Activated T-helper 1 cell treated with anti-CD3 and anti-CD28 coated beads, Interleukin-2, amount 50 U/mL, for 16 hours (primary cell): ENCODE results near the gene LAMP2.
A peak's percentile ranks its signal among the peaks of the same experiment; 100 is the strongest.
"Not testable (repeated sequence)": the region's sequence is repeated elsewhere in the genome, so short reads cannot be mapped to it uniquely, and the experiment has no call there.

Source experiments
- DNase-seq, 2 donors: peaks; one replicate each; pipeline ENCODE4 v3.0.0-alpha.2; 2020; ENCODE audit warnings: low read depth in 1 of 2, low spot score in 1 of 2

Gene LAMP2

GRCh38 chrX:120468825-120469525 is at the start of gene LAMP2:
LAMP2 (minus strand) TSS chrX:120469296; CDS start chrX:120469169, 127 bp downstream.
- DNase-seq, result peak; percentile 40 to 69

GRCh38 chrX:120517936-120518335 is 48.8 kb upstream of the LAMP2 start:
- DNase-seq, result no peak

GRCh38 chrX:120514236-120514635 is 45.1 kb upstream of the LAMP2 start:
- DNase-seq, result no peak

GRCh38 chrX:120512627-120513026 is 43.5 kb upstream of the LAMP2 start:
- no peak for DNase-seq

GRCh38 chrX:120512222-120512621 is 43.1 kb upstream of the LAMP2 start:
- DNase-seq, result no peak

GRCh38 chrX:120504569-120504968 is 35.5 kb upstream of the LAMP2 start:
- no peak for DNase-seq

GRCh38 chrX:120499301-120500072 is 30.4 kb upstream of the LAMP2 start:
- no peak for DNase-seq

GRCh38 chrX:120490119-120490518 is 21.0 kb upstream of the LAMP2 start:
- DNase-seq, result not testable (repeated sequence)

- no peak for DNase-seq
These were observed 17.7 kb upstream of the LAMP2 start for GRCh38 chrX:120486786-120487185.

- peak in 1 of 2 donors; percentile 25 for DNase-seq
These were observed 16.8 kb upstream of the LAMP2 start for GRCh38 chrX:120485638-120486520.

GRCh38 chrX:120485315-120485637 is 16.2 kb upstream of the LAMP2 start:
- no peak for DNase-seq

- DNase-seq, result no peak
These were observed 8.4 kb upstream of the LAMP2 start for GRCh38 chrX:120477453-120477852.

- DNase-seq, result no peak
These were observed 7.6 kb upstream of the LAMP2 start for GRCh38 chrX:120476714-120477113.

- not testable (repeated sequence) for DNase-seq
These were observed 6.4 kb upstream of the LAMP2 start for GRCh38 chrX:120475447-120475846.

GRCh38 chrX:120474085-120474484 is 5.0 kb upstream of the LAMP2 start:
- DNase-seq, result no peak

GRCh38 chrX:120469657-120470056 is 561 bp upstream of the LAMP2 start:
- DNase-seq, result not testable (repeated sequence)

- DNase-seq, result no peak
These were observed 644 bp downstream of the LAMP2 start for GRCh38 chrX:120468479-120468824.

GRCh38 chrX:120468071-120468470 is 1.0 kb downstream of the LAMP2 start:
- no peak for DNase-seq

- DNase-seq, result no peak
These were observed 4.7 kb downstream of the LAMP2 start for GRCh38 chrX:120464411-120464810.

- no peak for DNase-seq
These were observed 5.9 kb downstream of the LAMP2 start for GRCh38 chrX:120463241-120463640.

GRCh38 chrX:120462370-120462769 is 6.7 kb downstream of the LAMP2 start:
- no peak for DNase-seq

- no peak for DNase-seq
These were observed 9.8 kb downstream of the LAMP2 start for GRCh38 chrX:120459309-120459708.
